K562 (cell line): ENCODE measurements around the gene BCL2L12. TPM values are rescaled to one million over a fixed set of nuclear protein-coding genes. Genes with fewer than 3 reads are reported as not detected.
A peak's percentile ranks its signal among the peaks of the same experiment; 100 is the strongest.

Source experiments
- ARHGAP35 ChIP-seq: fragments of 450-650 bp; IDR thresholded peaks from 2 replicates; pipeline ENCODE4 v1.6.1; 2018; ENCODE audit not compliant: partially characterized antibody
- BMI1 ChIP-seq: fragments of 150-350 bp; IDR thresholded peaks from 2 replicates; pipeline ENCODE4 v1.6.1; 2014; ENCODE audit warnings: low read length
- CBX1 ChIP-seq: sonication (generic); IDR thresholded peaks from 2 replicates; pipeline ENCODE4 v1.6.1; 2016; ENCODE audit warnings: antibody characterized with exemption, low read depth, mild to moderate bottlenecking
- CREM ChIP-seq: IDR thresholded peaks from 2 replicates; pipeline ENCODE4 v1.6.1; 2014; ENCODE audit warnings: antibody characterized with exemption, low read depth
- CXXC5 ChIP-seq: fragments of 250-450 bp; sonication (Bioruptor Pico); IDR thresholded peaks from 2 replicates; pipeline ENCODE4 v1.8.0; 2022; ENCODE audit warnings: inconsistent platforms, mild to moderate bottlenecking, moderate library complexity
- ETV1 ChIP-seq: fragments of 450-650 bp; conservative IDR thresholded peaks from 2 replicates; pipeline ENCODE4 v1.6.1; 2016; ENCODE audit warnings: missing genetic modification characterization, control low read depth, low read depth, missing compliant biosample characterization
- HNRNPLL ChIP-seq: fragments of 200-400 bp; formaldehyde crosslinking; IDR thresholded peaks from 2 replicates; pipeline ENCODE4 v1.6.1; 2017; ENCODE audit warnings: low read length, low read depth, mild to moderate bottlenecking; ENCODE audit not compliant: poor library complexity, severe bottlenecking
- HOMEZ ChIP-seq: fragments of 250-450 bp; sonication (Bioruptor Pico); IDR thresholded peaks from 2 replicates; pipeline ENCODE4 v1.4.0; 2020; ENCODE audit warnings: mild to moderate bottlenecking, moderate library complexity
- RBBP5 ChIP-seq: fragments of 200-600 bp; sonication (generic); IDR thresholded peaks from 2 replicates; pipeline ENCODE4 v1.6.1; 2012; ENCODE audit warnings: borderline replicate concordance, mild to moderate bottlenecking, low read length, control low read depth, inconsistent platforms; ENCODE audit not compliant: insufficient read depth, poor library complexity, severe bottlenecking
- SMAD1 ChIP-seq: fragments of 150-350 bp; IDR thresholded peaks from 2 replicates; pipeline ENCODE4 v1.6.1; 2014; ENCODE audit warnings: low read length, low read depth; ENCODE audit not compliant: partially characterized antibody
- WHSC1 ChIP-seq: IDR thresholded peaks from one replicate; pipeline ENCODE4 v1.6.1; 2012; ENCODE audit warnings: low read length, control low read depth, inconsistent platforms
- ZNF253 ChIP-seq: fragments of 250-450 bp; sonication (Bioruptor Pico); conservative IDR thresholded peaks from 2 replicates; pipeline ENCODE4 v1.6.1; 2021; ENCODE audit warnings: mild to moderate bottlenecking
- ZNF324 ChIP-seq: fragments of 250-450 bp; sonication (Bioruptor Pico); IDR thresholded peaks from 2 replicates; pipeline ENCODE4 v1.4.0; 2020; ENCODE audit warnings: mild to moderate bottlenecking
- polyA plus RNA-seq, 8 experiments: library from polyadenylated mRNA; depleted of rRNA in 4 of 8; stranded (reverse) in 5 of 8; unstranded in 3 of 8; fragments of >200 nt; fragmentation: Nextera tagmentation in 2 of 8; fragmentation: Illumina TruSeq in 1 of 8; extraction: Ambion mirVana in 2 of 8; extraction: Trizol in 1 of 8; gene quantifications; 2 replicates each; pipeline versions ENCODE4 v1.2.1 to v1.2.3, GENCODE V29; 2011 to 2014; ENCODE audit warnings: inconsistent platforms in 1 of 8, missing spikeins in 1 of 8
- total RNA-seq, 7 experiments: library from RNA; depleted of rRNA in 6 of 7; stranded (reverse); fragments of >200 nt in 6 of 7; fragmentation: Illumina TruSeq in 2 of 7; extraction: Trizol in 2 of 7; gene quantifications; 2 replicates each; pipeline versions ENCODE4 v1.2.1 to v1.2.3, GENCODE V29; 2011 to 2021; ENCODE audit warnings: low replicate concordance in 1 of 7
- TF ChIP-seq, protein P1 (sequence below), 2 experiments: IDR thresholded peaks; 2 replicates each; pipeline ENCODE4 v1.6.1; 2012; ENCODE audit warnings: improper control_type of control experiment in 2 of 2, low read depth in 2 of 2, low read length in 2 of 2, borderline replicate concordance in 1 of 2
- TF ChIP-seq, protein P2 (sequence below): fragments of 250-450 bp; sonication (Bioruptor Pico); IDR thresholded peaks from 2 replicates; pipeline ENCODE4 v1.8.0; 2021; ENCODE audit warnings: moderate library complexity, mild to moderate bottlenecking, inconsistent platforms
- TF ChIP-seq, protein P3 (sequence below), 2 experiments: fragments of 450-650 bp; conservative IDR thresholded peaks; 2 replicates each; pipeline ENCODE4 v1.6.1; 2017; ENCODE audit warnings: mild to moderate bottlenecking in 2 of 2, moderate library complexity in 2 of 2
- TF ChIP-seq, protein P4 (sequence below): fragments of 250-450 bp; sonication (Bioruptor Pico); IDR thresholded peaks from 2 replicates; pipeline ENCODE4 v1.5.0; 2021

Gene BCL2L12
- total and polyA plus RNA-seq, 9 of the 15 experiments (the other 6 are each of a cell fraction or from before 2014, with no cell fraction given), result 7.4 to 263 (median 81.2) TPM

DNA sequence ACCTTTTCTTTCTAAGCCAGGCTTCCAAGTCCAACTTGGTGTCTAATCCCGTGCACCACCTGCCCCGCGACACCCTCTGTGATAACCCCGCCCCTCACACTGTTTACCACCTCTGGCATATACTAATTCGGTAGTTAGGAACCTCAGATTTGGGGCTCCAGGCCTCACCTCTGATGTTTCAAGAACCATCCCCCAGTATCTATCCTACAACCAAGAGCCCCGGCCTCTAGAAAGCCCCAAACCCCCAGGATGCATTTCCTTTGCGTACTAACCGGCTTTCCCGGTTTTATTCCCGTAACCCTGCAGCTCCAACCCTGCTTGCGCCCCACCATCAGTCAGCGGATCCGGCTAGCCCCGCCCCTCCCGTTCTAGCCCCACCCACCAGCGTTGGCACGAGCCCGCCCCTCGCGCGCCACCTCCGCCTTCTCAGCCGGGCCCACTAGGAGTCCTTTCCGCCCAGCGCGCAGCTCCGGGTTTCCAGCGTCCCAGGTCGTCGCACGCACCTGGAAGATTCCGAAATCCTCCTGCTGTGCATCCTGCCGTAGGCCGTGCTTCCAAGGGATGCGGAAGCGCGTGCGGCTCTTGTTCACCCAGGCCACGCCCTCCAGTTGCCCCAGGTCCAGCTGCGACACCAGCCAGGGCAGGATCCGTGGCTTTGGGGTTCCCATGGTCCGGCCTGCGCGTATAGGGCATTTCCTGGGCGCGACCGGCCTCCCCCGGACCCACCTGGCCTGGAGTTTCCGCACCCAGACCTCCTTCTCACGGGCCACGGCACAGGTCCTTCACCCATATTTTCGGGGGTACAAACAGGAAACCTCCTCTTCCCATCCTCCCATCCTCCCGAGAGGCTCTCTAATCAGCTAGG, 1.3 kb upstream of the BCL2L12 start (continued):
- peak; percentile 62 for TF ChIP-seq HNRNPLL
- TF ChIP-seq CREM, result peak; percentile 43; the same call in 1 of the 2 replicates
- TF ChIP-seq ZNF253 (CRISPR knock-in tag), result no peak
- TF ChIP-seq, protein P1, sequence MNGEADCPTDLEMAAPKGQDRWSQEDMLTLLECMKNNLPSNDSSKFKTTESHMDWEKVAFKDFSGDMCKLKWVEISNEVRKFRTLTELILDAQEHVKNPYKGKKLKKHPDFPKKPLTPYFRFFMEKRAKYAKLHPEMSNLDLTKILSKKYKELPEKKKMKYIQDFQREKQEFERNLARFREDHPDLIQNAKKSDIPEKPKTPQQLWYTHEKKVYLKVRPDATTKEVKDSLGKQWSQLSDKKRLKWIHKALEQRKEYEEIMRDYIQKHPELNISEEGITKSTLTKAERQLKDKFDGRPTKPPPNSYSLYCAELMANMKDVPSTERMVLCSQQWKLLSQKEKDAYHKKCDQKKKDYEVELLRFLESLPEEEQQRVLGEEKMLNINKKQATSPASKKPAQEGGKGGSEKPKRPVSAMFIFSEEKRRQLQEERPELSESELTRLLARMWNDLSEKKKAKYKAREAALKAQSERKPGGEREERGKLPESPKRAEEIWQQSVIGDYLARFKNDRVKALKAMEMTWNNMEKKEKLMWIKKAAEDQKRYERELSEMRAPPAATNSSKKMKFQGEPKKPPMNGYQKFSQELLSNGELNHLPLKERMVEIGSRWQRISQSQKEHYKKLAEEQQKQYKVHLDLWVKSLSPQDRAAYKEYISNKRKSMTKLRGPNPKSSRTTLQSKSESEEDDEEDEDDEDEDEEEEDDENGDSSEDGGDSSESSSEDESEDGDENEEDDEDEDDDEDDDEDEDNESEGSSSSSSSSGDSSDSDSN (IDR thresholded peaks at IDR 0.05; ENCODE audit: borderline replicate concordance in 1 of 2, low read depth in 2 of 2, low read length in 2 of 2), result 0 out of 4 replicates have a peak, but pooled peaks of 1 of the 2 experiments have one; percentile 44
- no peak for TF ChIP-seq ARHGAP35
- no peak for TF ChIP-seq ETV1 (tag)
- no peak for TF ChIP-seq SMAD1
- peak; percentile 57 for TF ChIP-seq CXXC5
- TF ChIP-seq HOMEZ (CRISPR knock-in tag), result no peak
- no peak for TF ChIP-seq BMI1
- TF ChIP-seq CBX1, result 0 out of 2 replicates have a peak, but pooled peaks have one; percentile 45
- TF ChIP-seq, protein P2, sequence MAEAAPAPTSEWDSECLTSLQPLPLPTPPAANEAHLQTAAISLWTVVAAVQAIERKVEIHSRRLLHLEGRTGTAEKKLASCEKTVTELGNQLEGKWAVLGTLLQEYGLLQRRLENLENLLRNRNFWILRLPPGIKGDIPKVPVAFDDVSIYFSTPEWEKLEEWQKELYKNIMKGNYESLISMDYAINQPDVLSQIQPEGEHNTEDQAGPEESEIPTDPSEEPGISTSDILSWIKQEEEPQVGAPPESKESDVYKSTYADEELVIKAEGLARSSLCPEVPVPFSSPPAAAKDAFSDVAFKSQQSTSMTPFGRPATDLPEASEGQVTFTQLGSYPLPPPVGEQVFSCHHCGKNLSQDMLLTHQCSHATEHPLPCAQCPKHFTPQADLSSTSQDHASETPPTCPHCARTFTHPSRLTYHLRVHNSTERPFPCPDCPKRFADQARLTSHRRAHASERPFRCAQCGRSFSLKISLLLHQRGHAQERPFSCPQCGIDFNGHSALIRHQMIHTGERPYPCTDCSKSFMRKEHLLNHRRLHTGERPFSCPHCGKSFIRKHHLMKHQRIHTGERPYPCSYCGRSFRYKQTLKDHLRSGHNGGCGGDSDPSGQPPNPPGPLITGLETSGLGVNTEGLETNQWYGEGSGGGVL (CRISPR knock-in tag), result no peak
- TF ChIP-seq, protein P3, sequence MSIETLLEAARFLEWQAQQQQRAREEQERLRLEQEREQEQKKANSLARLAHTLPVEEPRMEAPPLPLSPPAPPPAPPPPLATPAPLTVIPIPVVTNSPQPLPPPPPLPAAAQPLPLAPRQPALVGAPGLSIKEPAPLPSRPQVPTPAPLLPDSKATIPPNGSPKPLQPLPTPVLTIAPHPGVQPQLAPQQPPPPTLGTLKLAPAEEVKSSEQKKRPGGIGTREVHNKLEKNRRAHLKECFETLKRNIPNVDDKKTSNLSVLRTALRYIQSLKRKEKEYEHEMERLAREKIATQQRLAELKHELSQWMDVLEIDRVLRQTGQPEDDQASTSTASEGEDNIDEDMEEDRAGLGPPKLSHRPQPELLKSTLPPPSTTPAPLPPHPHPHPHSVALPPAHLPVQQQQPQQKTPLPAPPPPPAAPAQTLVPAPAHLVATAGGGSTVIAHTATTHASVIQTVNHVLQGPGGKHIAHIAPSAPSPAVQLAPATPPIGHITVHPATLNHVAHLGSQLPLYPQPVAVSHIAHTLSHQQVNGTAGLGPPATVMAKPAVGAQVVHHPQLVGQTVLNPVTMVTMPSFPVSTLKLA (conservative IDR thresholded peaks at IDR 0.05), result peak; percentile 65 to 73
- TF ChIP-seq, protein P4, sequence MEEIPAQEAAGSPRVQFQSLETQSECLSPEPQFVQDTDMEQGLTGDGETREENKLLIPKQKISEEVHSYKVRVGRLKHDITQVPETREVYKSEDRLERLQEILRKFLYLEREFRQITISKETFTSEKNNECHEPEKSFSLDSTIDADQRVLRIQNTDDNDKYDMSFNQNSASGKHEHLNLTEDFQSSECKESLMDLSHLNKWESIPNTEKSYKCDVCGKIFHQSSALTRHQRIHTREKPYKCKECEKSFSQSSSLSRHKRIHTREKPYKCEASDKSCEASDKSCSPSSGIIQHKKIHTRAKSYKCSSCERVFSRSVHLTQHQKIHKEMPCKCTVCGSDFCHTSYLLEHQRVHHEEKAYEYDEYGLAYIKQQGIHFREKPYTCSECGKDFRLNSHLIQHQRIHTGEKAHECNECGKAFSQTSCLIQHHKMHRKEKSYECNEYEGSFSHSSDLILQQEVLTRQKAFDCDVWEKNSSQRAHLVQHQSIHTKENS (CRISPR knock-in tag), result no peak
- TF ChIP-seq RBBP5, result peak; percentile 4
- TF ChIP-seq WHSC1, result no peak
- no peak for TF ChIP-seq ZNF324 (CRISPR knock-in tag)
